ENCODE measurements around the gene KCNT2.

GRCh38 chr1:196609370-196609737 is 1.1 kb upstream of the KCNT2 start:
- TF ChIP-seq CTCF (IDR thresholded peaks at IDR 0.05) (no peak), SMC3 (IDR thresholded peaks at IDR 0.05; ENCODE audit: low read depth, low read length) (no peak), REST (IDR thresholded peaks at IDR 0.05; ENCODE audit: low read depth, low read length) (no peak), YY1 (IDR thresholded peaks at IDR 0.05; ENCODE audit: low read depth) (no peak), EZH2phosphoT487 (IDR thresholded peaks at IDR 0.05; ENCODE audit: borderline replicate concordance, low read depth) (no peak), TAF1 (IDR thresholded peaks at IDR 0.05; ENCODE audit: borderline replicate concordance, low read depth, low read length) (no peak), ZBTB33 (IDR thresholded peaks at IDR 0.05; ENCODE audit: borderline replicate concordance, low read depth) (no peak), RAD21 (IDR thresholded peaks at IDR 0.05; ENCODE audit: low read length) (no peak), MAX (IDR thresholded peaks at IDR 0.05; ENCODE audit: low read depth) (no peak), USF2 (IDR thresholded peaks at IDR 0.05; ENCODE audit: borderline replicate concordance, low read depth, low read length) (no peak)
